Esophagus (tissue), 2 donors: ENCODE data around the gene VAC14. TPM values are rescaled to one million over a fixed set of nuclear protein-coding genes. Genes with fewer than 3 reads are reported as not detected.

ENCODE experiments used
- H3K27ac ChIP-seq, 2 donors: one replicate each; pipeline ENCODE4 v1.5.1; 2013; ENCODE audit warnings: low read depth in 2 of 2, mild to moderate bottlenecking in 2 of 2, inconsistent platforms in 1 of 2, low read length in 1 of 2, moderate library complexity in 1 of 2
- H3K27me3 ChIP-seq, 2 donors: one replicate each; pipeline ENCODE4 v1.6.1; 2013; ENCODE audit warnings: low read length in 2 of 2, control low read depth in 1 of 2, mild to moderate bottlenecking in 1 of 2; ENCODE audit not compliant: insufficient read depth in 2 of 2, control insufficient read depth in 1 of 2
- H3K36me3 ChIP-seq, 2 donors: one replicate each; pipeline ENCODE4 v1.6.1; 2013; ENCODE audit warnings: low read length in 1 of 2; ENCODE audit not compliant: control insufficient read depth in 2 of 2, insufficient read depth in 2 of 2
- H3K4me1 ChIP-seq, 2 donors: one replicate each; pipeline ENCODE4 v1.6.1; 2013; ENCODE audit warnings: low read length in 1 of 2; ENCODE audit not compliant: control insufficient read depth in 2 of 2, insufficient read depth in 2 of 2
- H3K4me3 ChIP-seq, 2 donors: one replicate each; pipeline ENCODE4 v1.5.1; 2013; ENCODE audit warnings: low read length in 2 of 2, mild to moderate bottlenecking in 2 of 2, low read depth in 1 of 2, moderate library complexity in 1 of 2
- H3K9me3 ChIP-seq, 2 donors: one replicate each; pipeline ENCODE4 v1.6.1; 2013; ENCODE audit warnings: mild to moderate bottlenecking in 2 of 2, low read depth in 1 of 2, low read length in 1 of 2, moderate library complexity in 1 of 2; ENCODE audit not compliant: control insufficient read depth in 2 of 2, insufficient read depth in 1 of 2
- WGBS, 2 donors: extraction: QIAGEN DNeasy Blood & Tissue Kit; methylation state at CpG; one replicate each; pipeline ENCODE4 v1.1.7; 2013; 5-methylcytosine and 5-hydroxymethylcytosine counted together
- polyA plus RNA-seq, 2 donors: library from polyadenylated mRNA; stranded (reverse); fragments of 200-250 nt; gene quantifications; one replicate each; pipeline ENCODE4 v1.2.3, GENCODE V29; 2013
- donor health status: healthy with polysubstance abuse.
- donor health status: Bipolar disorder and iron deficiency.

The VAC14 gene
- polyA plus RNA-seq, 2 donors = 24.8 to 31.3 TPM

- no peak overlapping the region for H3K4me3 ChIP-seq
- H3K4me1 ChIP-seq = peaks cover 13 to 15% of the 10 kb centered on the region in 2 donors
- H3K36me3 ChIP-seq = peaks cover 3 to 10% of the 10 kb centered on the region in 2 donors
- peak overlapping the region; percentile 48 to 65 for H3K27ac ChIP-seq
- 86% methylated on average over 4 of the region's 4 CpGs for WGBS, 2 donors
- no peaks in the 10 kb centered on the region for H3K27me3 ChIP-seq
- no peaks in the 10 kb centered on the region for H3K9me3 ChIP-seq
Measured at GRCh38 chr16:70734522-70735095, 66.3 kb downstream of the VAC14 start.

GRCh38 chr16:70730944-70731343, 70.0 kb downstream of the VAC14 start:
- peaks cover 9 to 12% of the 10 kb centered on the region in 2 donors for H3K4me1 ChIP-seq
- H3K27ac ChIP-seq = no peak overlapping the region
- H3K9me3 ChIP-seq = no peaks in the 10 kb centered on the region
- no peaks in the 10 kb centered on the region for H3K27me3 ChIP-seq
- 57 to 82% methylated on average over 3 of the region's 3 CpGs for WGBS, 2 donors
- peaks cover 3 to 22% of the 10 kb centered on the region in 2 donors for H3K36me3 ChIP-seq
- no peak overlapping the region for H3K4me3 ChIP-seq

GRCh38 chr16:70730031-70730430, 70.9 kb downstream of the VAC14 start:
- H3K36me3 ChIP-seq = peaks cover 3 to 20% of the 10 kb centered on the region in 2 donors
- 85 to 87% methylated on average over 7 of the region's 7 CpGs for WGBS, 2 donors
- H3K4me1 ChIP-seq = peaks cover 7 to 17% of the 10 kb centered on the region in 2 donors
- no peak overlapping the region for H3K4me3 ChIP-seq
- no peak overlapping the region for H3K27ac ChIP-seq
- H3K9me3 ChIP-seq = no peaks in the 10 kb centered on the region
- H3K27me3 ChIP-seq = no peaks in the 10 kb centered on the region

DNA sequence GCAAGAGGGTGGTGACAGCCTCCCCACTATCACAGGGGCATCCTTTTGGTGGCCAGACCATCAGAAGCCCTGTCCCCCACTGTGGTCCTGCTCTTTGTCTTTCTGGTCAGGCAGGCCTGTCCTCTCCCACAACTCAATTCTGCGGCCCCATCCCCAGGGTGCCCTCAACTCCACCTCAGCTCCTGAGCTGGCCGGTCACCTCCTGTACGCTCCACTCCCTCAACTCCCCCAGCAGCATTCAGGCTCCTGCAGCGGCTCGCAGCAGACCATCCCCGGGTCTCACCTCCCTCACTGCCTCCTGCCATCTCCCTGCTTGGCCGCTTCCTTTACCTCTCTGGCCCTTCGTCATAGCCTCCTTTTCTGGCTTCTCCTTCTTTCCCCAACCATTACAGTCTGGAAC, 71.7 kb downstream of the VAC14 start:
- Histone ChIP-seq H3K9me3 (no peaks in the 10 kb centered on the region), H3K27ac (no peak overlapping the region), H3K4me3 (no peak overlapping the region), H3K27me3 (no peaks in the 10 kb centered on the region), H3K36me3 (peaks cover 3 to 19% of the 10 kb centered on the region in 2 donors), H3K4me1 (peaks cover 7 to 17% of the 10 kb centered on the region in 2 donors)
- WGBS, 2 donors = 97 to 99% methylated on average over 8 of the region's 8 CpGs

DNA sequence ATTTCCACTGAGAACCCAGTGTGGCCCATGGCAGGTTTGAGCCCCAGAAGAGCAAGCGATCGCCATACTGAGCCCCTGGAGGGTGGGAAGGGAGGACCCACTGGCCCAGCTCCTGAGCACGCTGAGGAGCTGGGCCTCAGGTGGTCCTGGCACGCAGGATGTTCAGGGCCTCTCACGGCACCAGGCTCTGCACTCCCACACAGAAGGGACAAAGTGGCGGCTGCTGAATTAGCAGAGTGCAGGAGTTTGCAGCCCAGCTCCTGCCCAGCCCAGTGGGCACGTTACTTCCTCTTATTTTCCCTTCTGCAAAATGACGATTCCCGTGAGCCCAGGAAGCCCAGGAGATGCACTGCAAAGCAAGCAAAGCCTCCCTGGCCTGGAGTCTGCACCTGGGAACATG, 72.8 kb downstream of the VAC14 start:
- H3K4me3 ChIP-seq = no peak overlapping the region
- H3K4me1 ChIP-seq = peaks cover 7 to 17% of the 10 kb centered on the region in 2 donors
- H3K27ac ChIP-seq = no peak overlapping the region
- H3K36me3 ChIP-seq = peaks cover 3 to 19% of the 10 kb centered on the region in 2 donors
- H3K27me3 ChIP-seq = no peaks in the 10 kb centered on the region
- 87 to 95% methylated on average over 9 of the region's 9 CpGs for WGBS, 2 donors
- H3K9me3 ChIP-seq = no peaks in the 10 kb centered on the region

GRCh38 chr16:70726892-70727361, 74.0 kb downstream of the VAC14 start:
- peaks cover 3 to 19% of the 10 kb centered on the region in 2 donors for H3K36me3 ChIP-seq
- peak overlapping the region; percentile 77 to 89 for H3K27ac ChIP-seq
- no peaks in the 10 kb centered on the region for H3K9me3 ChIP-seq
- H3K27me3 ChIP-seq = no peaks in the 10 kb centered on the region
- 69 to 78% methylated on average over 9 of the region's 9 CpGs for WGBS, 2 donors
- H3K4me1 ChIP-seq = peaks cover 7 to 17% of the 10 kb centered on the region in 2 donors
- no peak overlapping the region for H3K4me3 ChIP-seq

DNA sequence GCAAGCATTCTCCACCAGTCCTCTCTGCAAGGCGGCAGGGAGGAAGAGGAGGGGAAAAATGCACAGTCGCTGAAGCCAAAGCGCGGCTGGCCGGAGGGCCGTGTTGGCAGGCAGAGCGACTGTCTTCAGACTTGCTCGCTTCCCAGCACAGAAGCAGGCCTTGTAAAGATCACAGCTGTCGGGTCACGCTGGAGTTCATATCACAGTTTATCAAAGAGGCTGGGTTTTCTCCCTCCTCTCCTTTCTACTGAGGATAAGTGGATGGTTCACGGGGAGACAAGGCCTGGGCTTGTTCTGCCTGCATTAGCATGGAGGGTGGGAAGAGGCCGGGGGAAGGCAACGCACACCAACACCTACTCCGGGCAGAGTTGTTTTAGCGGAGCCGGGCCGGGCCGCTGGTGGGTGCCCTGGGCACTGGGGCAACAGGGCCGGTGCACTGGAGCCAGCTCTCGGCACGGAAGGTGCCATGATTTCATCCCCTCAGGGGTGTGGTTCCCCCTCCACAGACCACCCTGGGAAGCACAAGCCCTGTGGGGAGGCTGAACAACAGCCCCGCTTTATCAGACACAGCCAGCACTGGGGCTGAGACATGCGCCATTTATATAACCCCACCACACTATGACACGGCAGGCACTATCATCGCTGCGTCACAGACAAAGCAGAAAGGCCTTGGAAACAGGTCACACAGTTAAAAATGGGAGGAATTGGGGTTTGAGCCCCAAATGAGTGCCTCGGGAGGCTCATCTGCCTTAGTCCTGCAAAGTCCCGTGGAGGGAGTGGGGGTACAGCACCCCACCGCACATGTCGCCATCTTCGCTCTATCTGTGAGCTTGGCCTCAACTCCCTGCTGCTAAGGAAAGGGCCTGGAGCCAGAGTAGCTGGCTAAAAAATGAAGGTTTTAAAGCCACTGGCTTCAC, 74.8 kb downstream of the VAC14 start:
- no peaks in the 10 kb centered on the region for H3K27me3 ChIP-seq
- H3K4me1 ChIP-seq = peaks cover 7 to 16% of the 10 kb centered on the region in 2 donors
- H3K36me3 ChIP-seq = peaks cover 3 to 19% of the 10 kb centered on the region in 2 donors
- no peaks in the 10 kb centered on the region for H3K9me3 ChIP-seq
- no peak overlapping the region for H3K4me3 ChIP-seq
- H3K27ac ChIP-seq = peak overlapping the region; percentile 77 to 89
- WGBS, 2 donors = 59 to 66% methylated on average over 31 of the region's 31 CpGs

DNA sequence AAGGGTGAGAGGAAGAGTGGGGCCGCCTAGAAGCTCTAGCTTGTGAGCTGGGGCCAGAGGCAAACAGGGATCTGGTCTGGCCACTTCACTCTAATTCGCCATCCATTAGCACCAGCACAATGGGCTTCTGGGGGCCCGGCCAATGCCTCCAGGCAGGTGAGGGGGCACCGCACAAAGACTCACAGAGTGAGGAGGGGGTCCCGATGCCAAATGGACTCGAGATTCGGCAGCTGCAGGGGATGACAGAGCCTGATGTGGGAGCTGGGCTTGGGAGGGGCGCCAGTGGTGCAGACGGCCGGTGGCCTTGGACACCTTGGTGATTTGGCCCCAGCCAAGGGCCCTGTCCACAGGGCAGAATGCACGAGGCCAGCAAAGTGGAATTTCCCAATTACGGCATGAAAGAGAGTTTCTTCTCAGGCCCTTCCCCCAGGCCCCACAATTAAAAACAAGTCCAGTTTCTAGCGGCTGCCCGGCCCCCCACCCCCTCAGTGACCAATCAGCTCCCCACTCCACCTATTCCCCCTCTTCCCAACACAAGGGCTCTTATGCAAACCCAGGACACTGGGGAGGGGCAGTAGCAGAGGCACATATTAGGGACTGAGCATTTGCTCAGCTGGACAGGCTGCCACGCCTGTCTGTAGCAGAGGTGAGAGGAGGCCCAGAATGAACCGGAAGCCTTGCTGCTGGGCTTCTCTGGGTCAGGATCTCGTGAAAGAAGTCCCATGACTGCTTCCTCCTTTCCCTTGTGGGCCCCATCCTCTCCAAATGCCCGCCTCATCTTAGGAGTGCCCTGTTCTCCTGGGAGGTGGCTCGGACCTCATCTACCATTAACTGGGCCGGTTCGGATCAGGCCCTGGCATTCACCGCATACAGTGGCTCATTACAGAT, 75.7 kb downstream of the VAC14 start:
- H3K4me1 ChIP-seq = peaks cover 6 to 10% of the 10 kb centered on the region in 2 donors
- 71 to 74% methylated on average over 22 of the region's 22 CpGs for WGBS, 2 donors
- H3K9me3 ChIP-seq = no peaks in the 10 kb centered on the region
- H3K27ac ChIP-seq = peak overlapping the region; percentile 77 to 89
- H3K4me3 ChIP-seq = no peak overlapping the region
- H3K36me3 ChIP-seq = peaks cover 0 to 16% of the 10 kb centered on the region in 2 donors
- no peaks in the 10 kb centered on the region for H3K27me3 ChIP-seq
